ENCODE measurements around the gene MYOM1.

DNA sequence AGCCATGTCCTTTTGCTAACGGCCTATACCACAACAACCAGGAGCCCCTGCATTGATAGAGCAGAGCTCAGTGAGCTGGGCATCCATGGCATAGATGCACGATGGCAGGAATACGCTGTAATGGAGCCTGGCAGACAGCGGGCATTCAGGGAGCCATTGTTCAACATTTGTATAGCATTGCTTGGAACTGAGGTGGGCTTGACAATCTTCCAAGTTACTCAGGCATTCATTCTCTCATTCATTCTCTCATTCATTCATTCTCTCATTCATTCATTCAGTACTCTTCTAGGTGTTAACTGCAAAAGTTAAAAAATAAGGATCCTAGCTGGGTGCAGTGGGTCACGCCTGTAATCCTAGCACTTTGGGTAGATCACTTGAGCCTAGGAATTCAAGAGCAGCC lies 62.7 kb downstream of the MYOM1 start:
- TF ChIP-seq POLR2A (IDR thresholded peaks at IDR 0.05; ENCODE audit: low read length) (no peak), GATA1 (IDR thresholded peaks at IDR 0.05; ENCODE audit: low read depth, low read length) (no peak)
